MCF 10A (cell line): ENCODE results near the gene ZNF469. TPM values are rescaled to one million over a fixed set of nuclear protein-coding genes. Genes with fewer than 3 reads are reported as not detected.

ENCODE experiments used
- BruUV-seq: library from RNA; stranded (reverse); fragments of 400-500 nt; replicated peaks from 2 replicates; lab custom pipeline; 2021; lab: Mats Ljungman, UMichigan
- CTCF ChIA-PET: fragments of 300-600 bp; sonication (Branson Sonifier 250); formaldehyde crosslinking; extraction: SDS; loops from one replicate; lab custom pipeline; 2021; ENCODE audit warnings: antibody characterized with exemption, inconsistent platforms; lab: Yijun Ruan, JAX
- POLR2A ChIA-PET: fragments of 300-600, 350-650 bp; sonication (Branson Sonifier 250); formaldehyde crosslinking; extraction: SDS; loops from one replicate; lab custom pipeline; 2020; ENCODE audit warnings: antibody characterized with exemption, inconsistent platforms; lab: Yijun Ruan, JAX
- DNase-seq: peaks from one replicate; pipeline ENCODE4 v3.0.0-alpha.2; 2018; ENCODE audit not compliant: unreplicated experiment
- H3K27ac Mint-ChIP-seq: one replicate; pipeline ENCODE4 v1.8.0; 2022; ENCODE audit warnings: mild to moderate bottlenecking, low read depth, mixed read lengths; ENCODE audit not compliant: unreplicated experiment
- H3K27me3 Mint-ChIP-seq: one replicate; pipeline ENCODE4 v1.8.0; 2022; ENCODE audit warnings: mixed read lengths; ENCODE audit not compliant: insufficient read depth, unreplicated experiment
- H3K36me3 Mint-ChIP-seq: one replicate; pipeline ENCODE4 v1.8.0; 2022; ENCODE audit warnings: mild to moderate bottlenecking, moderate library complexity, mixed read lengths; ENCODE audit not compliant: insufficient read depth, unreplicated experiment
- H3K4me1 Mint-ChIP-seq: one replicate; pipeline ENCODE4 v1.8.0; 2022; ENCODE audit warnings: mixed read lengths; ENCODE audit not compliant: insufficient read depth, unreplicated experiment
- H3K4me3 Mint-ChIP-seq: one replicate; pipeline ENCODE4 v1.8.0; 2022; ENCODE audit warnings: mild to moderate bottlenecking, moderate library complexity, mixed read lengths; ENCODE audit not compliant: unreplicated experiment
- H3K9me3 Mint-ChIP-seq: one replicate; pipeline ENCODE4 v1.8.0; 2022; ENCODE audit warnings: mixed read lengths; ENCODE audit not compliant: unreplicated experiment
- intact Hi-C: fragments of 100-400 bp; cut with micrococcal nuclease; formaldehyde crosslinking; loops from 2 replicates; pipeline ENCODE4 v1.14.1; 2022
- total RNA-seq: library from RNA; stranded (reverse); gene quantifications from 2 replicates; pipeline ENCODE4 v1.2.3, GENCODE V29; 2022
- TF ChIP-seq, protein P1 (sequence below): fragments of 200-600 bp; IDR thresholded peaks from one replicate; pipeline ENCODE4 v1.8.0; 2022; ENCODE audit warnings: antibody characterized with exemption, mild to moderate bottlenecking; ENCODE audit not compliant: unreplicated experiment

ZNF469 gene
- total RNA-seq, 1 experiment from 2014 or later = not detected

DNA sequence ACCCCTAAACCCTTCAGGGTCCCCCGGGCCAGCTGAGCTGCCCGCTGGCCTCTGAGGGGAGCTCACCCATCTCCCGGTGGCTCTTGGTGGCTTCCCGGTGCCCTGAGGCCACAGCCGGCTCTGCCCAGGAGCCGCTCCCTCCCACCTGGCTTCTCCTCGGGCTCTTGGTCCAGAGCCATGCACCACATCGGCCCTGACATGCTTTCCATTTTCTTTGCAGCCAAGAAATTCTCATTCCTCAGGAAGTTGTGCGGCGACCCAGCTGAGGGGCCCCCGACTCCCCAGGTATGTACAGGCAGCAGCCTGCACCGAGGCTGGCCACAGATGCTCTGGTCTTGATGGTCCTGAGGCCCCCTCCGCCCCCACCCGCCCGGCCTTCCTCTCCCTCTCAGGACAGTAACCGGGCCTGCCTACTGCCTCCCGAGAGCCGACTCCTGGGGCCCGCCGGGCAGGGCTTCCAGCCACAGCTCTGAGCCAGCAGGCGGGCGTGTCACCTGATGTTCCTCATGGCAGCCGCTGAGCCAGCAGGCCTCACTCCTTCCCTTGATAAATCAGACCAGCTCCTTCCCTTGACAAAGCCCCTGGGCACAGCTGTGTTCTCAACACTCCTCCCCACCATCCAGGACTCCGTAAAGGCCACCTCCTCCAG, 42.0 kb downstream of the ZNF469 start:
- Mint-ChIP-seq H3K36me3 (no peaks in the 10 kb centered on the region), H3K4me1 (peaks cover 6% of the 10 kb centered on the region), H3K9me3 (peaks cover 9% of the 10 kb centered on the region), H3K4me3 (no peak overlapping the region), H3K27ac (no peak overlapping the region), H3K27me3 (no peaks in the 10 kb centered on the region)
- intact Hi-C loops = no loop called here
- no TSS peak for BruUV-seq
- ChIA-PET POLR2A (interaction anchor here (0.6 kb wide), 1 partner anchor 330 kb away, joined by 4 read pairs; no protein-coding TSS in a partner anchor), CTCF (interaction anchor here (0.6 to 0.8 kb wide), 3 partner anchors 12 to 331 kb away, joined by 3 read pairs; no protein-coding TSS in a partner anchor)
- DNase-seq = no peak
- TF ChIP-seq, protein P1, sequence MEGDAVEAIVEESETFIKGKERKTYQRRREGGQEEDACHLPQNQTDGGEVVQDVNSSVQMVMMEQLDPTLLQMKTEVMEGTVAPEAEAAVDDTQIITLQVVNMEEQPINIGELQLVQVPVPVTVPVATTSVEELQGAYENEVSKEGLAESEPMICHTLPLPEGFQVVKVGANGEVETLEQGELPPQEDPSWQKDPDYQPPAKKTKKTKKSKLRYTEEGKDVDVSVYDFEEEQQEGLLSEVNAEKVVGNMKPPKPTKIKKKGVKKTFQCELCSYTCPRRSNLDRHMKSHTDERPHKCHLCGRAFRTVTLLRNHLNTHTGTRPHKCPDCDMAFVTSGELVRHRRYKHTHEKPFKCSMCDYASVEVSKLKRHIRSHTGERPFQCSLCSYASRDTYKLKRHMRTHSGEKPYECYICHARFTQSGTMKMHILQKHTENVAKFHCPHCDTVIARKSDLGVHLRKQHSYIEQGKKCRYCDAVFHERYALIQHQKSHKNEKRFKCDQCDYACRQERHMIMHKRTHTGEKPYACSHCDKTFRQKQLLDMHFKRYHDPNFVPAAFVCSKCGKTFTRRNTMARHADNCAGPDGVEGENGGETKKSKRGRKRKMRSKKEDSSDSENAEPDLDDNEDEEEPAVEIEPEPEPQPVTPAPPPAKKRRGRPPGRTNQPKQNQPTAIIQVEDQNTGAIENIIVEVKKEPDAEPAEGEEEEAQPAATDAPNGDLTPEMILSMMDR = no peak

DNA sequence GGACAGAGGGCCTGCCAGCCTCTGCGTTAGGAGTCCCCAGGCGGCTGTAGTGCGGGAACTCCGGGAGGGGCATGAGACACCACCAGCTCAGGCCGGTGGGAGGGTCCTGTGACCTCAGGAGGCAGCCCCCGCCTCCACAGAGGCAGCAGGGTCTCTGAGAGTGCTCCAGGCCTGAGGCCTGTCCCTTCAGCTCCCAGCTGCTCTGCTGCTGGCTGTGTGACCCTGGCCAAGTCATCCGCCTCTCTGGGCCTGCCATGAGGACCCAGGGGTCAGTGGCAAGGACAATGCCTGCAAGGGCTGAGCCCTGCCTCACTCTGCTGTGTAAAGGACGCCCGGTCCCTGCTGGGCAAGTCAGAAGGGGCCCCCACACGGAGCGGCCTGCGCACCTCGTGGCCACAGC, 43.3 kb downstream of the ZNF469 start:
- Mint-ChIP-seq H3K27me3 (no peaks in the 10 kb centered on the region), H3K4me3 (no peak overlapping the region), H3K27ac (no peak overlapping the region), H3K4me1 (peaks cover 6% of the 10 kb centered on the region), H3K36me3 (no peaks in the 10 kb centered on the region), H3K9me3 (peaks cover 9% of the 10 kb centered on the region)
- POLR2A ChIA-PET = no interaction called here
- DNase-seq = no peak
- no TSS peak for BruUV-seq
- intact Hi-C loops = no loop called here
- TF ChIP-seq, protein P1 = no peak
- CTCF ChIA-PET = no interaction called here

DNA sequence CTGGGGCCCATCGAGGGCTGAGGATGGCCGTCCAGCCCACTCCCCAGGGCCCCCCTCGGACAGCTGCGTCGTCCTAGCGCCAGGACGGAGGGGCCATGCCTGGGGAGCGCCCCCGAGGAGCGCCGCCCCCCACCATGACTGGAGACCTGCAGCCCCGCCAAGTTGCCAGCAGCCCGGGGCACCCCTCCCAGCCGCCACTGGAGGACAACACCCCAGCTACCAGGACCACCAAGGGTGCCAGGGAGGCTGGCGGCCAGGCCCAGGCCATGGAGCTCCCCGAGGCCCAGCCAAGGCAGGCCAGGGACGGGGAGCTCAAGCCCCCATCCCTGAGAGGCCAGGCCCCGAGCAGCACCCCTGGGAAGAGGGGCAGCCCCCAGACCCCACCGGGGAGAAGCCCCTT, 44.6 kb downstream of the ZNF469 start:
- H3K36me3 Mint-ChIP-seq = no peaks in the 10 kb centered on the region
- TF ChIP-seq, protein P1 = no peak
- peaks cover 7% of the 10 kb centered on the region for H3K9me3 Mint-ChIP-seq
- BruUV-seq = no TSS peak
- intact Hi-C loops = no loop called here
- ChIA-PET CTCF (no interaction called here), POLR2A (no interaction called here)
- H3K27ac Mint-ChIP-seq = no peak overlapping the region
- DNase-seq = no peak
- no peak overlapping the region for H3K4me3 Mint-ChIP-seq
- peaks cover 6% of the 10 kb centered on the region for H3K4me1 Mint-ChIP-seq
- H3K27me3 Mint-ChIP-seq = no peaks in the 10 kb centered on the region

DNA sequence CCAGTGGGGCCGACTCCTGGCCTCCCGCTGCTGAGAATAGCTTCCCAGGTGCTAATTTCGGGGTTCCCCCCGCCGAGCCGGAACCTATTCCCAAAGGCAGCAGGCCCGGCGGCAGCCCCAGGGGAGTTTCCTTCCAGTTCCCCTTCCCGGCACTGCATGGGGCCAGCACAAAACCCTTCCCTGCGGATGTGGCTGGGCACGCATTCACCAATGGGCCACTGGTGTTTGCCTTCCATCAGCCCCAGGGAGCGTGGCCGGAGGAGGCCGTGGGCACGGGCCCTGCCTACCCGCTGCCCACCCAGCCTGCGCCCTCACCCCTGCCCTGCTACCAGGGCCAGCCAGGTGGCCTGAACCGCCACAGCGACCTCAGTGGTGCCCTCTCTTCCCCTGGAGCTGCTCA, 45.4 kb downstream of the ZNF469 start:
- BruUV-seq = no TSS peak
- TF ChIP-seq, protein P1 = no peak
- no peak for DNase-seq
- POLR2A ChIA-PET = no interaction called here
- Mint-ChIP-seq H3K27ac (no peak overlapping the region), H3K4me3 (no peak overlapping the region), H3K9me3 (no peaks in the 10 kb centered on the region), H3K27me3 (no peaks in the 10 kb centered on the region), H3K36me3 (no peaks in the 10 kb centered on the region), H3K4me1 (peaks cover 6% of the 10 kb centered on the region)
- CTCF ChIA-PET = no interaction called here
- intact Hi-C loops = no loop called here
